A549 (cell line): ENCODE measurements around the gene YTHDC2. TPM values are rescaled to one million over a fixed set of nuclear protein-coding genes. Genes with fewer than 3 reads are reported as not detected.

Source experiments
- ATAC-seq, 2 experiments: fragments of 200-7000 bp in 1 of 2; fragments of >200 bp in 1 of 2; cut with Nextera tagmentation in 1 of 2; cut with Tn5 transposase in 1 of 2; 3 replicates each; pipeline versions ENCODE4 v1.8.0 to v1.9.1; 2018 to 2020; ENCODE audit warnings: mild to moderate bottlenecking in 1 of 2, moderate library complexity in 1 of 2
- CTCF ChIA-PET: fragments of 300-600 bp; sonication (Branson Sonifier 250); formaldehyde crosslinking; extraction: SDS; loops from one replicate; lab custom pipeline; 2021; ENCODE audit warnings: antibody characterized with exemption, inconsistent platforms; lab: Yijun Ruan, JAX
- POLR2A ChIA-PET: fragments of 350-600 bp; formaldehyde crosslinking; extraction: SDS; loops from one replicate; lab custom pipeline; 2021; ENCODE audit warnings: antibody characterized with exemption, inconsistent platforms; lab: Yijun Ruan, JAX
- DNase-seq, 2 experiments: peaks; one replicate each; pipeline versions ENCODE4 v3.0.0 to v3.0.0-alpha.2; 2011 to 2016; ENCODE audit warnings: low read depth in 1 of 2, low spot score in 1 of 2
- FAIRE-seq: peaks from 2 replicates; lab custom pipeline; 2011; peaks lifted over from hg19 to GRCh38; lab: Jason Lieb, UNC
- H3K27ac ChIP-seq, 2 experiments: fragments of >200 bp; sonication (Bioruptor Twin); formaldehyde crosslinking; 3 replicates each; pipeline ENCODE4 v1.5.1; 2016 to 2017
- H3K4me1 ChIP-seq: fragments of >200 bp; sonication (Bioruptor Twin); formaldehyde crosslinking; 3 replicates; pipeline ENCODE4 v1.6.1; 2016
- H3K4me2 ChIP-seq: fragments of >200 bp; sonication (Bioruptor Twin); formaldehyde crosslinking; 3 replicates; pipeline ENCODE4 v1.6.1; 2016
- H3K4me3 ChIP-seq: fragments of >200 bp; sonication (Bioruptor Twin); formaldehyde crosslinking; 3 replicates; pipeline ENCODE4 v1.5.1; 2016
- H3K9me3 ChIP-seq: fragments of >200 bp; sonication (Bioruptor Twin); formaldehyde crosslinking; 3 replicates; pipeline ENCODE4 v1.6.1; 2016
- BCL3 ChIP-seq: fragments of >200 bp; sonication (Bioruptor Twin); formaldehyde crosslinking; IDR thresholded peaks from 3 replicates; pipeline ENCODE4 v1.6.1; 2016
- CBX2 ChIP-seq: fragments of 200-600 bp; sonication (generic); IDR thresholded peaks from 2 replicates; pipeline ENCODE4 v1.6.1; 2016; ENCODE audit warnings: low read depth, mild to moderate bottlenecking, borderline replicate concordance
- CTCF ChIP-seq: fragments of >200 bp; sonication (Bioruptor Twin); formaldehyde crosslinking; IDR thresholded peaks from 3 replicates; pipeline ENCODE4 v1.5.1; 2016
- EHF ChIP-seq: fragments of 250-450 bp; sonication (Bioruptor Pico); IDR thresholded peaks from 2 replicates; pipeline ENCODE4 v1.5.0; 2020; ENCODE audit warnings: mild to moderate bottlenecking
- EHMT2 ChIP-seq: fragments of 200-600 bp; sonication (generic); IDR thresholded peaks from 2 replicates; pipeline ENCODE4 v1.6.1; 2016; ENCODE audit warnings: antibody characterized with exemption, low read depth, mild to moderate bottlenecking, moderate library complexity
- FOSL2 ChIP-seq, 2 experiments: fragments of 450-650 bp in 1 of 2; fragments of >200 bp in 1 of 2; sonication (Bioruptor Twin) in 1 of 2; formaldehyde crosslinking; IDR thresholded peaks; 2 replicates each; pipeline versions ENCODE4 v1.5.0 to v1.6.1; 2016 to 2020; ENCODE audit warnings: mild to moderate bottlenecking in 1 of 2, moderate library complexity in 1 of 2
- FOXS1 ChIP-seq: fragments of 250-450 bp; sonication (Bioruptor Pico); IDR thresholded peaks from 2 replicates; pipeline ENCODE4 v1.5.0; 2020; ENCODE audit warnings: mild to moderate bottlenecking, moderate library complexity
- GATA3 ChIP-seq: IDR thresholded peaks from 2 replicates; pipeline ENCODE4 v1.6.1; 2012; ENCODE audit warnings: borderline replicate concordance
- HDAC2 ChIP-seq: fragments of 200-600 bp; sonication (generic); IDR thresholded peaks from 2 replicates; pipeline ENCODE4 v1.6.1; 2016
- HES2 ChIP-seq: fragments of >200 bp; sonication (Bioruptor Twin); formaldehyde crosslinking; IDR thresholded peaks from 2 replicates; pipeline ENCODE4 v1.6.1; 2016
- HMGXB4 ChIP-seq: fragments of 250-450 bp; sonication (Bioruptor Pico); IDR thresholded peaks from 2 replicates; pipeline ENCODE4 v1.5.0; 2021; ENCODE audit warnings: mild to moderate bottlenecking, moderate library complexity, borderline replicate concordance
- HOXA7 ChIP-seq: fragments of 250-450 bp; sonication (Bioruptor Pico); IDR thresholded peaks from 2 replicates; pipeline ENCODE4 v1.5.0; 2020; ENCODE audit warnings: mild to moderate bottlenecking, moderate library complexity
- HOXB13 ChIP-seq: fragments of 250-450 bp; sonication (Bioruptor Pico); IDR thresholded peaks from 2 replicates; pipeline ENCODE4 v1.5.0; 2020; ENCODE audit warnings: low read depth, mild to moderate bottlenecking, moderate library complexity
- JUNB ChIP-seq: fragments of >200 bp; sonication (Bioruptor Twin); formaldehyde crosslinking; IDR thresholded peaks from 2 replicates; pipeline ENCODE4 v1.6.1; 2016
- KDM1A ChIP-seq: fragments of 200-600 bp; sonication (generic); IDR thresholded peaks from 2 replicates; pipeline ENCODE4 v1.6.1; 2016; ENCODE audit warnings: low read depth, mild to moderate bottlenecking
- MAZ ChIP-seq: fragments of 150-350 bp; IDR thresholded peaks from 2 replicates; pipeline ENCODE4 v1.6.1; 2014; ENCODE audit warnings: antibody characterized with exemption, low read depth, low read length, borderline replicate concordance
- NFE2L2 ChIP-seq: fragments of 150-350 bp; conservative IDR thresholded peaks from 2 replicates; pipeline ENCODE4 v1.6.1; 2014; ENCODE audit warnings: low read length
- NPAS2 ChIP-seq: fragments of 250-450 bp; sonication (Bioruptor Pico); IDR thresholded peaks from 2 replicates; pipeline ENCODE4 v1.8.0; 2022; ENCODE audit warnings: mild to moderate bottlenecking, moderate library complexity, borderline replicate concordance
- PBX3 ChIP-seq: IDR thresholded peaks from 2 replicates; pipeline ENCODE4 v1.6.1; 2012
- PHF8 ChIP-seq: fragments of 200-600 bp; sonication (generic); IDR thresholded peaks from 2 replicates; pipeline ENCODE4 v1.6.1; 2016; ENCODE audit warnings: low read depth, mild to moderate bottlenecking, antibody characterized with exemption, moderate library complexity, borderline replicate concordance
- POLR2A ChIP-seq: IDR thresholded peaks from 2 replicates; pipeline ENCODE4 v1.6.1; 2012; ENCODE audit warnings: mild to moderate bottlenecking, low read length
- RAD21 ChIP-seq, 2 experiments: fragments of >200 bp in 1 of 2; sonication (Bioruptor Twin) in 1 of 2; formaldehyde crosslinking in 1 of 2; IDR thresholded peaks in 1 of 2; conservative IDR thresholded peaks in 1 of 2; 2 replicates in 1 of 2; 3 replicates in 1 of 2; pipeline ENCODE4 v1.6.1; 2012 to 2018; ENCODE audit warnings: inconsistent platforms in 1 of 2
- RARB ChIP-seq: fragments of 250-450 bp; sonication (Bioruptor Pico); IDR thresholded peaks from 2 replicates; pipeline ENCODE4 v1.8.0; 2021; ENCODE audit warnings: mild to moderate bottlenecking, moderate library complexity
- RCOR1 ChIP-seq: fragments of 150-350 bp; IDR thresholded peaks from 2 replicates; pipeline ENCODE4 v1.6.1; 2014; ENCODE audit warnings: antibody characterized with exemption, low read length, low read depth
- RNF2 ChIP-seq: fragments of 200-600 bp; sonication (generic); IDR thresholded peaks from 2 replicates; pipeline ENCODE4 v1.6.1; 2016; ENCODE audit warnings: low read depth, mild to moderate bottlenecking, antibody characterized with exemption, moderate library complexity, borderline replicate concordance
- SREBF2 ChIP-seq: fragments of 450-650 bp; IDR thresholded peaks from 2 replicates; pipeline ENCODE4 v1.6.1; 2014; ENCODE audit warnings: mild to moderate bottlenecking, moderate library complexity
- TFCP2L1 ChIP-seq: fragments of 250-450 bp; sonication (Bioruptor Pico); IDR thresholded peaks from 2 replicates; pipeline ENCODE4 v1.5.0; 2021; ENCODE audit warnings: mild to moderate bottlenecking
- TP53 ChIP-seq: fragments of 250-450 bp; sonication (Bioruptor Pico); IDR thresholded peaks from 2 replicates; pipeline ENCODE4 v1.5.0; 2021; ENCODE audit warnings: mild to moderate bottlenecking, moderate library complexity
- ZC3H11A ChIP-seq: fragments of 450-650 bp; IDR thresholded peaks from 2 replicates; pipeline ENCODE4 v1.6.1; 2014; ENCODE audit warnings: antibody characterized with exemption, mild to moderate bottlenecking
- ZSCAN20 ChIP-seq: fragments of 250-450 bp; sonication (Bioruptor Pico); IDR thresholded peaks from 2 replicates; pipeline ENCODE4 v1.8.0; 2022; ENCODE audit warnings: mild to moderate bottlenecking, moderate library complexity
- WGBS: methylation state at CpG from one replicate; pipeline ENCODE4 v1.1.6; 2017; ENCODE audit errors: missing lambda C conversion rate; 5-methylcytosine and 5-hydroxymethylcytosine counted together
- polyA plus RNA-seq, 4 experiments: library from polyadenylated mRNA; depleted of rRNA in 3 of 4; stranded (reverse); fragments of >200 nt; fragmentation: RNase III in 1 of 4; extraction: RNeasy Plus Mini Kit Qiagen cat#74134 plus additional on column Dnase treatment in 1 of 4; gene quantifications; 2 replicates in 3 of 4; 3 replicates in 1 of 4; pipeline ENCODE4 v1.2.3, GENCODE V29; 2011 to 2017
- TF ChIP-seq, protein P1 (sequence below): IDR thresholded peaks from 2 replicates; pipeline ENCODE4 v1.6.1; 2012

The YTHDC2 gene
- polyA plus RNA-seq, 2 of the 4 experiments (the other 2 are of a cell fraction): 16.4 to 19.0 TPM

DNA sequence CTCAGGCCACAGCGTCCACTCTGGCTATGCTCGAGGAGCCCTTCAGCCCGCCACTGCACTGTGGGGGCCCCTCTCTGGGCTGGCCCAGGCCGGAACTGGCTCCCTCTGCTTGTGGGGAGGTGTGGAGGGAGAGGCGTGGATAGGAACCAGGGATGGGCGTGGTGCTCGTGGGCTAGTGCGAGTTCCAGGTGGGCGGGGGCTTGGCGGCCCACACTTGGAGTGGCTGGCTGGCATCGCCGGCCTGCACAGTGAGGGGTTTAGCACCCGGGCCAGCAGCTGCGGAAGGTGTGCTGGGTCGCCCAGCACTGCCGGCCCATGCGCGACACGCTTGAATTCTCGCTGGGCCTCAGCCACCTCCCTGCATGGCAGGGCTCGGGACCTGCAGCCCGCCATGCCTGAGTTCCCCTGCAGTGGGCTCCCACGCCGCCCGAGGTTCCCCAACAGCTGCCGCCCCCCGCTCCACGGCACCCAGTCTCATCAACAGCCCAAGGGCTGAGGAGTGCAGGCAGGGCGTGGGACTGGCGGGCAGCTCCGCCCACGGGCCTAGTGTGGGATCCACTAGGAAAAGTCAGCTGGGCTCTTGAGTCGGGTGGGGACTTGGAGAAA lies 103.8 kb downstream of the YTHDC2 start (continued):
- TF ChIP-seq FOXS1 (CRISPR knock-in tag) (no peak), HDAC2 (no peak), EHMT2 (no peak), RCOR1 (no peak), POLR2A (no peak), TP53 (CRISPR knock-in tag) (no peak), HOXA7 (CRISPR knock-in tag) (no peak), GATA3 (no peak), ZSCAN20 (CRISPR knock-in tag) (no peak)
- TF ChIP-seq, protein P1, sequence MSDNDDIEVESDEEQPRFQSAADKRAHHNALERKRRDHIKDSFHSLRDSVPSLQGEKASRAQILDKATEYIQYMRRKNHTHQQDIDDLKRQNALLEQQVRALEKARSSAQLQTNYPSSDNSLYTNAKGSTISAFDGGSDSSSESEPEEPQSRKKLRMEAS: no peak

DNA sequence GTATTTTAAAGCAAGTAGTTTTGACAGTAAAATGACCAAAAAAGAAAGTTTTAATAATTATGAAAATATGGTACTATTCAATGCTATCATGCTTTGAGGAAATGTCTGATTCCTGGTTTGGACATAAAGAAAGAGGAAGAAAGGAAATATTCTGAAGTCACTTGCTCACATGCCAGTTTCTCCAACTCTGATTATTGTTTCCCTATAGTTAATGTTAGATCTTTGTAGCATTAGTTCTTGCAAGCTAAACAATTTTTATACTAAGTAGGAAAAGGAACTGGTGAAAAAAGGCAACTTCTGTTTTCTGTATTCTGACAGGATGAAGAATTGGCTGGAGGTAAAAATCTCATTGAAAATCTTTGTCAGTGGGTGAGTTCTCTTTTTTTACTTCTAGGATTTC lies 119.5 kb downstream of the YTHDC2 start:
- DNase-seq (no peak), ATAC-seq (no peak), FAIRE-seq (no peak)
- TF ChIP-seq FOSL2 (IDR thresholded peaks at IDR 0.05): no peak
- no peak for TF ChIP-seq FOSL2 (CRISPR knock-in tag; IDR thresholded peaks at IDR 0.05)
- no peak for TF ChIP-seq BCL3
- no peak for TF ChIP-seq RNF2
- no peak for TF ChIP-seq PHF8
- TF ChIP-seq PBX3: no peak
- CTCF ChIA-PET: interaction anchor here (1.2 kb wide), 1 partner anchor 817 kb away, joined by 4 read pairs; no protein-coding TSS in a partner anchor
- POLR2A ChIA-PET: no interaction called here
- no peak overlapping the region for H3K4me2 ChIP-seq
- no peak overlapping the region for H3K4me3 ChIP-seq
- H3K27ac ChIP-seq: no peak overlapping the region
- no peaks in the 10 kb centered on the region for H3K9me3 ChIP-seq
- no peaks in the 10 kb centered on the region for H3K4me1 ChIP-seq

- Histone ChIP-seq H3K4me3 (no peak overlapping the region), H3K4me2 (no peak overlapping the region), H3K9me3 (no peaks in the 10 kb centered on the region), H3K4me1 (no peaks in the 10 kb centered on the region), H3K27ac (no peak overlapping the region)
- ChIA-PET CTCF (interaction anchor here (1.4 kb wide), 1 partner anchor 29 kb away, joined by 3 read pairs; no protein-coding TSS in a partner anchor), POLR2A (no interaction called here)
- WGBS: 9% methylated on average over 3 of the region's 3 CpGs
- no peak for FAIRE-seq
- ATAC-seq: no peak
- TF ChIP-seq HMGXB4 (CRISPR knock-in tag) (no peak), EHF (CRISPR knock-in tag) (no peak), ZC3H11A (no peak), NPAS2 (CRISPR knock-in tag) (no peak), JUNB (no peak), MAZ (no peak), PHF8 (no peak), RAD21 (conservative IDR thresholded peaks at IDR 0.05 in 1 of 2, IDR thresholded peaks at IDR 0.05 in 1 of 2) (no peak), KDM1A (no peak), CTCF (no peak), NFE2L2 (no peak), CBX2 (no peak), TFCP2L1 (CRISPR knock-in tag) (no peak), HOXB13 (CRISPR knock-in tag) (no peak), SREBF2 (no peak), RARB (CRISPR knock-in tag) (no peak), FOXS1 (CRISPR knock-in tag) (no peak), TP53 (CRISPR knock-in tag) (no peak), HES2 (no peak)
- no peak for DNase-seq
Observed at GRCh38 chr5:113634957-113635356, 121.5 kb downstream of the YTHDC2 start.
